Lung (tissue), 12 donors: Measurements from ENCODE around the gene CDH4. TPM values are rescaled to one million over a fixed set of nuclear protein-coding genes. Genes with fewer than 3 reads are reported as not detected.

Experiments used
- ATAC-seq: fragments of 200-7000 bp; cut with Tn5 transposase; one replicate; pipeline ENCODE4 v1.9.1; 2020; ENCODE audit warnings: moderate number of reproducible peaks; ENCODE audit not compliant: insufficient read depth, low FRiP score
- DNase-seq, 3 donors: peaks; one replicate each; pipeline ENCODE4 v3.0.0-alpha.2; 2013 to 2017
- H3K27ac ChIP-seq, 2 donors: one replicate each; pipeline ENCODE4 v1.5.1; 2013; ENCODE audit warnings: mild to moderate bottlenecking in 2 of 2, moderate library complexity in 2 of 2, control low read depth in 1 of 2, inconsistent platforms in 1 of 2, low read depth in 1 of 2, low read length in 1 of 2
- H3K27me3 ChIP-seq, 3 donors: one replicate each; pipeline ENCODE4 v1.5.1; 2013; ENCODE audit warnings: low read length in 2 of 3; ENCODE audit not compliant: control insufficient read depth in 3 of 3, insufficient read depth in 3 of 3
- H3K36me3 ChIP-seq, 4 donors: one replicate each; pipeline ENCODE4 v1.5.1; 2013; ENCODE audit warnings: low read length in 4 of 4, mild to moderate bottlenecking in 1 of 4, moderate library complexity in 1 of 4; ENCODE audit not compliant: control insufficient read depth in 4 of 4, insufficient read depth in 4 of 4
- H3K4me1 ChIP-seq, 5 donors: one replicate each; pipeline ENCODE4 v1.5.1; 2013; ENCODE audit warnings: low read length in 5 of 5, mild to moderate bottlenecking in 2 of 5, moderate library complexity in 1 of 5; ENCODE audit not compliant: control insufficient read depth in 5 of 5, insufficient read depth in 5 of 5
- H3K4me3 ChIP-seq: one replicate; pipeline ENCODE4 v1.5.1; 2013; ENCODE audit warnings: mild to moderate bottlenecking, control low read depth, moderate library complexity
- H3K9ac ChIP-seq, 2 donors: one replicate each; pipeline ENCODE4 v1.5.1; 2013; ENCODE audit warnings: low read length in 2 of 2, control low read depth in 1 of 2; ENCODE audit not compliant: insufficient read depth in 1 of 2
- H3K9me3 ChIP-seq, 4 donors: one replicate each; pipeline ENCODE4 v1.5.1; 2013; ENCODE audit warnings: low read length in 3 of 4, mild to moderate bottlenecking in 1 of 4, moderate library complexity in 1 of 4; ENCODE audit not compliant: control insufficient read depth in 4 of 4, insufficient read depth in 3 of 4
- CTCF ChIP-seq: IDR thresholded peaks from 2 replicates; pipeline ENCODE4 v1.5.1; 2012; ENCODE audit warnings: mild to moderate bottlenecking; ENCODE audit errors: control extremely low read depth, extremely low read depth
- WGBS, 2 donors: extraction: QIAGEN DNeasy Blood & Tissue Kit; methylation state at CpG; one replicate each; pipeline ENCODE4 v1.1.7; 2013; 5-methylcytosine and 5-hydroxymethylcytosine counted together
- polyA plus RNA-seq, 2 donors: library from polyadenylated mRNA; stranded (reverse); fragments of 200-250 nt; gene quantifications; one replicate each; pipeline ENCODE4 v1.2.1, GENCODE V29; 2013
- total RNA-seq, 2 donors: library from RNA; depleted of rRNA in 1 of 2; stranded (reverse); fragments of >200 nt in 1 of 2; gene quantifications; one replicate each; pipeline ENCODE4 v1.2.1, GENCODE V29; 2014 to 2021
- donor health status: control.
- donor health status: control.
- donor health status: Bipolar disorder and iron deficiency.
- donor health status: healthy.
- donor health status: DM: yes; HTN: yes; CAD: no.

The CDH4 gene
- total and polyA plus RNA-seq, 4 donors = 0.10 to 2.1 (median 0.34) TPM

GRCh38 chr20:61916318-61916891 lies 664.3 kb downstream of the CDH4 start:
- TF ChIP-seq CTCF = no peak
- ATAC-seq (no peak), DNase-seq (no peak)
- 83 to 92% methylated on average over 6 of the region's 6 CpGs for WGBS, 2 donors
- Histone ChIP-seq H3K4me1 (no peaks in the 10 kb centered on the region), H3K36me3 (no peaks in the 10 kb centered on the region), H3K27ac (no peak overlapping the region), H3K4me3 (no peak overlapping the region), H3K9me3 (peaks cover 0 to 9% (median 0%) of the 10 kb centered on the region in 4 donors), H3K27me3 (peaks cover 0 to 3% (median 0%) of the 10 kb centered on the region in 3 donors), H3K9ac (no peak overlapping the region)

GRCh38 chr20:61917474-61918145 lies 665.5 kb downstream of the CDH4 start:
- DNase-seq = no peak

GRCh38 chr20:61918548-61918947 lies 666.5 kb downstream of the CDH4 start:
- H3K27me3 ChIP-seq = peaks cover 0 to 3% (median 0%) of the 10 kb centered on the region in 3 donors
- H3K9me3 ChIP-seq = peaks cover 0 to 9% (median 0%) of the 10 kb centered on the region in 4 donors
- H3K9ac ChIP-seq = no peak overlapping the region
- no peak for ATAC-seq
- WGBS, 2 donors = 85 to 89% methylated on average over 12 of the region's 12 CpGs
- no peaks in the 10 kb centered on the region for H3K36me3 ChIP-seq
- H3K27ac ChIP-seq = no peak overlapping the region
- no peak for TF ChIP-seq CTCF
- no peak for DNase-seq
- H3K4me1 ChIP-seq = no peaks in the 10 kb centered on the region
- no peak overlapping the region for H3K4me3 ChIP-seq

More at GRCh38 chr20:61917474-61918145, 665.5 kb downstream of the CDH4 start:
- Histone ChIP-seq H3K9me3 (peaks cover 0 to 9% (median 0%) of the 10 kb centered on the region in 4 donors), H3K9ac (no peak overlapping the region), H3K4me1 (no peaks in the 10 kb centered on the region), H3K27ac (no peak overlapping the region), H3K36me3 (no peaks in the 10 kb centered on the region), H3K27me3 (peaks cover 0 to 3% (median 0%) of the 10 kb centered on the region in 3 donors), H3K4me3 (no peak overlapping the region)
- WGBS, 2 donors = 77 to 87% methylated on average over 20 of the region's 20 CpGs
- no peak for ATAC-seq
- TF ChIP-seq CTCF = no peak
